Upper lobe of right lung (tissue), 1 donor: ENCODE measurements around the gene CDC45. TPM values are rescaled to one million over a fixed set of nuclear protein-coding genes. Genes with fewer than 3 reads are reported as not detected.

Experiments
- ATAC-seq: fragments of 200-7000 bp; cut with Tn5 transposase; one replicate; pipeline ENCODE4 v1.9.1; 2020; ENCODE audit warnings: mild to moderate bottlenecking, moderate library complexity
- DNase-seq: peaks from one replicate; pipeline ENCODE4 v3.0.0-alpha.2; 2020
- H3K27ac ChIP-seq: fragments of 200-600 bp; one replicate; pipeline ENCODE4 v1.8.0; 2022
- H3K27me3 ChIP-seq: fragments of 200-600 bp; one replicate; pipeline ENCODE4 v1.8.0; 2022; ENCODE audit warnings: mild to moderate bottlenecking
- H3K36me3 ChIP-seq: fragments of 200-600 bp; one replicate; pipeline ENCODE4 v1.8.0; 2022
- H3K4me1 ChIP-seq: fragments of 200-600 bp; one replicate; pipeline ENCODE4 v1.8.0; 2022
- H3K4me3 ChIP-seq: fragments of 200-600 bp; one replicate; pipeline ENCODE4 v1.8.0; 2022; ENCODE audit warnings: mild to moderate bottlenecking
- H3K9me3 ChIP-seq: fragments of 200-600 bp; one replicate; pipeline ENCODE4 v1.8.0; 2022
- CTCF ChIP-seq: fragments of 200-600 bp; IDR thresholded peaks from one replicate; pipeline ENCODE4 v1.8.0; 2022; ENCODE audit warnings: antibody characterized with exemption
- intact Hi-C: fragments of 100-400 bp; cut with DNase I; formaldehyde crosslinking; loops from one replicate; pipeline ENCODE4 v1.11.0; 2022
- total RNA-seq: library from RNA; stranded (reverse); fragmentation: NEBNext Ultra II Directional; extraction: Animal tissue kit (Norgen Biotek cat#: 25700); gene quantifications from one replicate; pipeline ENCODE4 v1.2.1, GENCODE V29; 2021
- donor health status: DM: no; HTN: yes; CAD: no; lungs with severe emphysema.

CDC45 gene
- total RNA-seq, 1 donor from 2014 or later = 0.58 TPM

- peak; percentile 7 for ATAC-seq
These were observed 26.0 kb downstream of the CDC45 start for GRCh38 chr22:19505735-19506126.

GRCh38 chr22:19506212-19506611, 26.5 kb downstream of the CDC45 start:
- DNase-seq = peak; percentile 43
- no peaks in the 10 kb centered on the region for H3K9me3 ChIP-seq
- intact Hi-C loops = no loop called here
- no peaks in the 10 kb centered on the region for H3K27me3 ChIP-seq
- no peak overlapping the region for H3K27ac ChIP-seq
- ATAC-seq = peak; percentile 35
- TF ChIP-seq CTCF = no peak
- no peak overlapping the region for H3K4me3 ChIP-seq
- no peaks in the 10 kb centered on the region for H3K4me1 ChIP-seq
- H3K36me3 ChIP-seq = no peaks in the 10 kb centered on the region

More at GRCh38 chr22:19505735-19506126, 26.0 kb downstream of the CDC45 start:
- no peaks in the 10 kb centered on the region for H3K36me3 ChIP-seq
- H3K4me1 ChIP-seq = no peaks in the 10 kb centered on the region
- intact Hi-C loops = no loop called here
- no peak overlapping the region for H3K27ac ChIP-seq
- H3K27me3 ChIP-seq = no peaks in the 10 kb centered on the region
- no peak for TF ChIP-seq CTCF
- no peaks in the 10 kb centered on the region for H3K9me3 ChIP-seq
- H3K4me3 ChIP-seq = no peak overlapping the region
- peak; percentile 46 for DNase-seq

- no peaks in the 10 kb centered on the region for H3K4me1 ChIP-seq
- no peaks in the 10 kb centered on the region for H3K9me3 ChIP-seq
- intact Hi-C loops = no loop called here
- no peak for TF ChIP-seq CTCF
- no peak overlapping the region for H3K27ac ChIP-seq
- no peak for ATAC-seq
- no peak overlapping the region for H3K4me3 ChIP-seq
- DNase-seq = no peak
- no peaks in the 10 kb centered on the region for H3K27me3 ChIP-seq
- H3K36me3 ChIP-seq = no peaks in the 10 kb centered on the region
These were observed 27.8 kb downstream of the CDC45 start for GRCh38 chr22:19507534-19507861.

- intact Hi-C loops = no loop called here
- no peak for TF ChIP-seq CTCF
- no peaks in the 10 kb centered on the region for H3K9me3 ChIP-seq
- no peak for ATAC-seq
- H3K4me3 ChIP-seq = no peak overlapping the region
- no peak overlapping the region for H3K27ac ChIP-seq
- H3K36me3 ChIP-seq = no peaks in the 10 kb centered on the region
- no peak for DNase-seq
- H3K4me1 ChIP-seq = no peaks in the 10 kb centered on the region
- H3K27me3 ChIP-seq = no peaks in the 10 kb centered on the region
These were observed 28.5 kb downstream of the CDC45 start for GRCh38 chr22:19508024-19508776.

GRCh38 chr22:19509191-19509590, 29.5 kb downstream of the CDC45 start:
- Histone ChIP-seq H3K9me3 (no peaks in the 10 kb centered on the region), H3K4me1 (no peaks in the 10 kb centered on the region), H3K27me3 (no peaks in the 10 kb centered on the region), H3K27ac (no peak overlapping the region), H3K36me3 (no peaks in the 10 kb centered on the region), H3K4me3 (no peak overlapping the region)
- ATAC-seq (no peak), DNase-seq (no peak)
- no peak for TF ChIP-seq CTCF
- intact Hi-C loops = no loop called here

- ATAC-seq (no peak), DNase-seq (no peak)
- intact Hi-C loops = no loop called here
- H3K4me1 ChIP-seq = no peaks in the 10 kb centered on the region
- H3K9me3 ChIP-seq = no peaks in the 10 kb centered on the region
- H3K4me3 ChIP-seq = no peak overlapping the region
- H3K27me3 ChIP-seq = no peaks in the 10 kb centered on the region
- H3K36me3 ChIP-seq = no peaks in the 10 kb centered on the region
- H3K27ac ChIP-seq = no peak overlapping the region
- no peak for TF ChIP-seq CTCF
These were observed 30.2 kb downstream of the CDC45 start for GRCh38 chr22:19509923-19510322.
